Type B pancreatic cell (in vitro differentiated cells): ENCODE data around the gene HADHB. TPM values are rescaled to one million over a fixed set of nuclear protein-coding genes. Genes with fewer than 3 reads are reported as not detected.

Experiments
- DNase-seq: peaks from one replicate; pipeline ENCODE4 v3.0.0; 2021; ENCODE audit warnings: mixed read lengths; ENCODE audit not compliant: unreplicated experiment; ENCODE audit errors: extremely low spot score
- H3K27ac Mint-ChIP-seq: 2 replicates; pipeline ENCODE4 v1.8.0; 2021; ENCODE audit warnings: mild to moderate bottlenecking, mixed read lengths
- H3K27me3 Mint-ChIP-seq: 2 replicates; pipeline ENCODE4 v1.8.0; 2021; ENCODE audit warnings: mixed read lengths
- H3K36me3 Mint-ChIP-seq: 2 replicates; pipeline ENCODE4 v1.8.0; 2021; ENCODE audit warnings: mixed read lengths
- H3K4me1 Mint-ChIP-seq: one replicate; pipeline ENCODE4 v1.8.0; 2021; ENCODE audit warnings: mixed read lengths; ENCODE audit not compliant: unreplicated experiment
- H3K4me3 Mint-ChIP-seq: 2 replicates; pipeline ENCODE4 v1.8.0; 2021; ENCODE audit warnings: mild to moderate bottlenecking, mixed read lengths
- H3K9me3 Mint-ChIP-seq: 2 replicates; pipeline ENCODE4 v1.8.0; 2021; ENCODE audit warnings: mixed read lengths
- total RNA-seq: library from RNA; stranded (reverse); gene quantifications from 2 replicates; pipeline ENCODE4 v1.2.1, GENCODE V29; 2021; ENCODE audit warnings: low replicate concordance
- TF ChIP-seq, protein P1 (sequence below): fragments of 200-600 bp; sonication (generic); conservative IDR thresholded peaks from 2 replicates; pipeline ENCODE4 v1.5.0; 2021; ENCODE audit warnings: antibody characterized with exemption, mild to moderate bottlenecking

Gene HADHB
- total RNA-seq, 1 donor from 2014 or later: 110 TPM

DNA sequence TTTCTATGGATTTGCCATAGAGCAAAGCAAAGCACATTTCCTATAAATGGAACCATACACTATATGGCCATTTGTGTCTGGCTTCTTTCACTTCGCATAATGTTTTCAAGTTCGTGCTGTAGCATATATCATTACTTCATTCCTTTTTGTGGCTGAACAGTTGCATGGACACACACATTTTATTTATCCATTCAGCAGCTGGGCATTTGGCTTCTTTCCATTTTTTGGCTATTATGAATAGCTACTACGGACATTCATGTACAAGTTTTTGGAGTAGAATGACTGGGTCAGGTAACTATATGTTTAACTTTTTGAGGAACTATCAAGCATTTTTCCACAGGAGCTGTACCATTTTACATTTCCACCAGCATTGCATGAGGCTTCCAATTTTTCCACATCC, 90.5 kb downstream of the HADHB start:
- no peaks in the 10 kb centered on the region for H3K36me3 Mint-ChIP-seq
- no peak overlapping the region for H3K4me3 Mint-ChIP-seq
- TF ChIP-seq, protein P1, sequence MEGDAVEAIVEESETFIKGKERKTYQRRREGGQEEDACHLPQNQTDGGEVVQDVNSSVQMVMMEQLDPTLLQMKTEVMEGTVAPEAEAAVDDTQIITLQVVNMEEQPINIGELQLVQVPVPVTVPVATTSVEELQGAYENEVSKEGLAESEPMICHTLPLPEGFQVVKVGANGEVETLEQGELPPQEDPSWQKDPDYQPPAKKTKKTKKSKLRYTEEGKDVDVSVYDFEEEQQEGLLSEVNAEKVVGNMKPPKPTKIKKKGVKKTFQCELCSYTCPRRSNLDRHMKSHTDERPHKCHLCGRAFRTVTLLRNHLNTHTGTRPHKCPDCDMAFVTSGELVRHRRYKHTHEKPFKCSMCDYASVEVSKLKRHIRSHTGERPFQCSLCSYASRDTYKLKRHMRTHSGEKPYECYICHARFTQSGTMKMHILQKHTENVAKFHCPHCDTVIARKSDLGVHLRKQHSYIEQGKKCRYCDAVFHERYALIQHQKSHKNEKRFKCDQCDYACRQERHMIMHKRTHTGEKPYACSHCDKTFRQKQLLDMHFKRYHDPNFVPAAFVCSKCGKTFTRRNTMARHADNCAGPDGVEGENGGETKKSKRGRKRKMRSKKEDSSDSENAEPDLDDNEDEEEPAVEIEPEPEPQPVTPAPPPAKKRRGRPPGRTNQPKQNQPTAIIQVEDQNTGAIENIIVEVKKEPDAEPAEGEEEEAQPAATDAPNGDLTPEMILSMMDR: no peak
- DNase-seq: no peak
- no peak overlapping the region for H3K27ac Mint-ChIP-seq
- H3K27me3 Mint-ChIP-seq: peaks cover 4% of the 10 kb centered on the region
- H3K4me1 Mint-ChIP-seq: peaks cover 5% of the 10 kb centered on the region
- H3K9me3 Mint-ChIP-seq: no peaks in the 10 kb centered on the region

DNA sequence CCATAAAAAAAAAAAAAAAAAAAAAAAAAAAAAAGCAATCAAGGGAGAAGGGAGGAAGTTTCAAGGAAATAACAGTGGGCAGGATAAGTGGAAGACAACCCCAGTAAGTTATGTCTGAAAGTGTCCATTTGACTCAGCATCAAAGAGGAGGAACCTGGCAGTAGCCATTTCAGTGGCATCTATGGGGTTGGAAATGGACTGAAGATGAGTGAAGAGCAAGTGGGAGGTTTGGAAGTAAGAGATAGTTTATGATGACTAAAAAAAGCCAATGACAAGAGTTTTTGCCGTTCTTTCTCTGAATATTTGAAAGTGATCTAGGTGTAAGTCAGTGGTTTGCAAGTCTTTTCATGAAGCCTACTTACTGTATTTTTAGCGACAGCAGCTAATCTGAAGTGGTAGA, 92.0 kb downstream of the HADHB start:
- H3K9me3 Mint-ChIP-seq: no peaks in the 10 kb centered on the region
- no peak for DNase-seq
- H3K27ac Mint-ChIP-seq: no peak overlapping the region
- peaks cover 5% of the 10 kb centered on the region for H3K4me1 Mint-ChIP-seq
- H3K36me3 Mint-ChIP-seq: no peaks in the 10 kb centered on the region
- peaks cover 4% of the 10 kb centered on the region for H3K27me3 Mint-ChIP-seq
- no peak overlapping the region for H3K4me3 Mint-ChIP-seq
- TF ChIP-seq, protein P1: no peak

DNA sequence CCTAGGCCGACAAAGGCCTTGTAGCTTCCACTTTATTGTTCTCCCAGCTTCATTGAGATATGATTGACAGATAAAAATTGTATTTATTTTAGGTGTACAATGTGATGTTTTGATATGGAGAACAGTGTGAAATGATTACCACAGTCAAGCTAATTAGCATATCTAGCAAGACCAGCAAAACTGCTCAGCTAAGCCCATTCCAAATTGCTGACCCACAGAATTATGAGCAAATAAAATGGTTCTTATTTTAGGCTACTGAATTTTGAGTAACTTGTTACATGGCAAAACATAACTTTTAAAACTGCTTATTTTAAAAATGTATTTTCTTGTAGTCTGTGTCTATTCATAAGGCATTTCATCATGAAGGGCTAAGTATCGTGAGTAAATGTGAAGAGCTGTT, 92.6 kb downstream of the HADHB start:
- no peaks in the 10 kb centered on the region for H3K9me3 Mint-ChIP-seq
- no peak overlapping the region for H3K4me3 Mint-ChIP-seq
- TF ChIP-seq, protein P1: no peak
- no peak for DNase-seq
- H3K27ac Mint-ChIP-seq: no peak overlapping the region
- H3K36me3 Mint-ChIP-seq: no peaks in the 10 kb centered on the region
- H3K27me3 Mint-ChIP-seq: peaks cover 4% of the 10 kb centered on the region
- H3K4me1 Mint-ChIP-seq: peaks cover 5% of the 10 kb centered on the region

Other genes starting within 250 kb of the HADHB start
- 143 and 186 TPM in 2 replicates for gene RAB10, start 210.9 kb upstream of the HADHB start, total RNA-seq
- gene GAREM2, start 71.9 kb upstream of the HADHB start, total RNA-seq: 3.1 and 16.9 TPM in 2 replicates
- 125 and 137 TPM in 2 replicates for gene HADHA, start 307 bp upstream of the HADHB start, total RNA-seq
- gene SELENOI, start 101.2 kb downstream of the HADHB start, total RNA-seq: 38.8 and 44.9 TPM in 2 replicates
- 1.2 and 1.4 TPM in 2 replicates for gene ADGRF3, start 101.8 kb downstream of the HADHB start, total RNA-seq
- gene DRC1, start 157.0 kb downstream of the HADHB start, total RNA-seq: 0.33 and 3.7 TPM in 2 replicates
- 0.05 TPM in 1 of 2 replicates, not detected in the other for gene OTOF, start 233.2 kb downstream of the HADHB start, total RNA-seq